ENCODE data around the gene TGFBR1. TPM values are rescaled to one million over a fixed set of nuclear protein-coding genes. Genes with fewer than 3 reads are reported as not detected.

The TGFBR1 gene
- total and polyA plus RNA-seq, 2 donors (not counting 3 experiments of a cell fraction or from before 2014, with no cell fraction given): 5.8 to 18.6 TPM

DNA sequence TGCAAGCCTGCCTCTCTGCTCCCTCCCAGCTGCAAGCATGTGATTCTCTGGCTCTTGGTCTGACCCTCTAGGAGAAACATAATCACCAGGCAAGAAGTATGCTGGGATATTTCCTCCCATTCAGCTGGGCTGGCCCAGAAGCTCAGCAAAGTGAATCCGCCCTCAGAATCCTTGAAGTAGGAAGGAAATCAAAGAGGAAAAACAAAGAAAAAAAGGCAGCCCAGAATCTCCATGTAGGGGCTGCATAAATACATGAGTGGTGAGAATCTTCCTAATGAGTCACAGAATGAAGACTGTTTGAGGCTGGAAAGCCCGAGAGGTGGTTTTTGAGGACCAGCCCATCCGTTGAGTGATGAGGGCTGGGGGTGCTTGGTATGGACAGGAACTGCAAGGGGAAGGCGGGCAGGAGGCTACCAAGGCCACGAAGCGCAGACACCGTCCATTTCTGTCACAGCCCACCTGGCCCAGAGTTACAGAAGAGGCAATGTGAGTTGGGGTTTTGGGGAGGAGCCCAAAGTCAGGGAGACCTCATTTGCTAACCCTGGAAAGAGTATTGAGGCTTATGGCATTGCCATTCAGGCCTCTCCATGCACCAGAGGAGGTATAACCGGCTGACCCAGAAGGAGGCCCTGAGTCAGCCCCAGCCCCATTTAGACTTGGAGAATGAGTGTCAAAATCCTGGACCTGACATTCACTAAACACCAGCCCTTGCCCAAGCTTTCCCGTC lies 33.4 kb upstream of the TGFBR1 start:
- FAIRE-seq: no peak
- POLR2A ChIA-PET: no interaction called here
- dilution Hi-C loops (cut with MboI; ENCODE audit: extremely low pct_ligation_motif_present, low sequenced_read_pairs): no loop called here

More for the DNA sequence above, 33.4 kb upstream of the TGFBR1 start:
- CTCF ChIA-PET: interaction anchor here (1.1 kb wide), 1 partner anchor 72 kb away, joined by 3 read pairs; no protein-coding TSS in a partner anchor
- H3K4me3 ChIP-seq (replicated peaks in 1 of 3; ENCODE audit: insufficient read depth in 1 of 3, low read depth in 1 of 3, low read length in 3 of 3): no peak overlapping the region
- H3K9me3 ChIP-seq (replicated peaks; ENCODE audit: control insufficient read depth, insufficient read depth, low read length): no peaks in the 10 kb centered on the region
- H2AFZ ChIP-seq (ENCODE audit: low read depth, low read length): no peak overlapping the region
- H3K4me2 ChIP-seq (ENCODE audit: insufficient read depth, low read length): no peak overlapping the region
- peak; percentile 55 for DNase-seq (ENCODE audit: low read depth, low spot score)
- H4K20me1 ChIP-seq (replicated peaks; ENCODE audit: control insufficient read depth, extremely low read depth, insufficient read depth, low read length): no peaks in the 10 kb centered on the region
- BruUV-seq (replicated peaks): no TSS peak
- no peaks in the 10 kb centered on the region for H3K79me2 ChIP-seq (ENCODE audit: control insufficient read depth, insufficient read depth, low read length)
- no peaks in the 10 kb centered on the region for H3K9me1 ChIP-seq (replicated peaks; ENCODE audit: control insufficient read depth, extremely low read depth, insufficient read depth, low read length)
- no peaks in the 10 kb centered on the region for H3K4me1 ChIP-seq (ENCODE audit: control insufficient read depth, extremely low read depth, insufficient read depth, low read length)
- no peak overlapping the region for H3K9ac ChIP-seq (replicated peaks; ENCODE audit: extremely low read depth, insufficient read depth, low read length)
- intact Hi-C loops (cut with micrococcal nuclease): loop anchor here (2.0 kb wide), 1 partner anchor 33 kb away; the partner anchor contains the start of gene TGFBR1
- no peaks in the 10 kb centered on the region for H3K27me3 ChIP-seq (ENCODE audit: control insufficient read depth in 2 of 2, insufficient read depth in 2 of 2, low read length in 2 of 2)
- TF ChIP-seq, protein P1, sequence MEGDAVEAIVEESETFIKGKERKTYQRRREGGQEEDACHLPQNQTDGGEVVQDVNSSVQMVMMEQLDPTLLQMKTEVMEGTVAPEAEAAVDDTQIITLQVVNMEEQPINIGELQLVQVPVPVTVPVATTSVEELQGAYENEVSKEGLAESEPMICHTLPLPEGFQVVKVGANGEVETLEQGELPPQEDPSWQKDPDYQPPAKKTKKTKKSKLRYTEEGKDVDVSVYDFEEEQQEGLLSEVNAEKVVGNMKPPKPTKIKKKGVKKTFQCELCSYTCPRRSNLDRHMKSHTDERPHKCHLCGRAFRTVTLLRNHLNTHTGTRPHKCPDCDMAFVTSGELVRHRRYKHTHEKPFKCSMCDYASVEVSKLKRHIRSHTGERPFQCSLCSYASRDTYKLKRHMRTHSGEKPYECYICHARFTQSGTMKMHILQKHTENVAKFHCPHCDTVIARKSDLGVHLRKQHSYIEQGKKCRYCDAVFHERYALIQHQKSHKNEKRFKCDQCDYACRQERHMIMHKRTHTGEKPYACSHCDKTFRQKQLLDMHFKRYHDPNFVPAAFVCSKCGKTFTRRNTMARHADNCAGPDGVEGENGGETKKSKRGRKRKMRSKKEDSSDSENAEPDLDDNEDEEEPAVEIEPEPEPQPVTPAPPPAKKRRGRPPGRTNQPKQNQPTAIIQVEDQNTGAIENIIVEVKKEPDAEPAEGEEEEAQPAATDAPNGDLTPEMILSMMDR (IDR thresholded peaks at IDR 0.05; ENCODE audit: extremely low read depth in 1 of 2, insufficient read depth in 1 of 2, low read depth in 1 of 2, low read length in 2 of 2): no peak
- TF ChIP-seq GATA2 (IDR thresholded peaks at IDR 0.05; ENCODE audit: insufficient read depth, insufficient read length, low read depth, low read length) (no peak), EZH2 (IDR thresholded peaks at IDR 0.05; ENCODE audit: borderline replicate concordance, low read depth, low read length, severe bottlenecking) (no peak), JUN (IDR thresholded peaks at IDR 0.05; ENCODE audit: borderline replicate concordance, insufficient read depth, insufficient read length, low read depth) (no peak), FOS (IDR thresholded peaks at IDR 0.05; ENCODE audit: borderline replicate concordance, insufficient read depth, low read length) (no peak), MYC (IDR thresholded peaks at IDR 0.05; ENCODE audit: low read depth, low read length) (no peak)
- no peaks in the 10 kb centered on the region for H3K36me3 ChIP-seq (ENCODE audit: control insufficient read depth in 2 of 2, extremely low read depth in 1 of 2, insufficient read depth in 2 of 2, low read length in 2 of 2)
- H3K27ac ChIP-seq (ENCODE audit: insufficient read depth, low read depth, low read length): no peak overlapping the region
